HEK293 (cell line): ENCODE results near the gene CACNA1F.

Source experiments
- KLF16 ChIP-seq: fragments of 450-650 bp; formaldehyde crosslinking; IDR thresholded peaks from 2 replicates; pipeline ENCODE4 v1.5.1; 2017; ENCODE audit warnings: missing biosample characterization, missing genetic modification characterization
- PRDM10 ChIP-seq: fragments of 450-650 bp; formaldehyde crosslinking; IDR thresholded peaks from 2 replicates; pipeline ENCODE4 v1.5.1; 2016; ENCODE audit warnings: missing biosample characterization, missing genetic modification characterization
- REST ChIP-seq: fragments of 450-650 bp; formaldehyde crosslinking; IDR thresholded peaks from 2 replicates; pipeline ENCODE4 v1.5.1; 2016; ENCODE audit warnings: missing biosample characterization, missing genetic modification characterization
- ZBTB10 ChIP-seq: fragments of 450-650 bp; formaldehyde crosslinking; IDR thresholded peaks from 2 replicates; pipeline ENCODE4 v1.5.1; 2016; ENCODE audit warnings: missing biosample characterization, missing genetic modification characterization
- ZBTB7A ChIP-seq: fragments of 450-650 bp; formaldehyde crosslinking; IDR thresholded peaks from 2 replicates; pipeline ENCODE4 v1.5.1; 2016; ENCODE audit warnings: low read depth, missing biosample characterization, missing genetic modification characterization
- ZFP37 ChIP-seq: fragments of 450-650 bp; formaldehyde crosslinking; IDR thresholded peaks from 2 replicates; pipeline ENCODE4 v1.5.1; 2016; ENCODE audit warnings: missing biosample characterization, missing genetic modification characterization
- ZFP69B ChIP-seq: fragments of 450-650 bp; formaldehyde crosslinking; IDR thresholded peaks from 2 replicates; pipeline ENCODE4 v1.5.1; 2016; ENCODE audit warnings: missing biosample characterization, missing genetic modification characterization
- ZNF121 ChIP-seq: fragments of 450-650 bp; formaldehyde crosslinking; IDR thresholded peaks from 2 replicates; pipeline ENCODE4 v1.5.1; 2016; ENCODE audit warnings: missing biosample characterization, missing genetic modification characterization
- ZNF248 ChIP-seq: fragments of 450-650 bp; formaldehyde crosslinking; IDR thresholded peaks from 2 replicates; pipeline ENCODE4 v1.5.1; 2017; ENCODE audit warnings: missing biosample characterization, missing genetic modification characterization
- ZNF335 ChIP-seq: fragments of 450-650 bp; formaldehyde crosslinking; conservative IDR thresholded peaks from 2 replicates; pipeline ENCODE4 v1.5.1; 2016; ENCODE audit warnings: missing biosample characterization, missing genetic modification characterization
- ZNF350 ChIP-seq: fragments of 450-650 bp; formaldehyde crosslinking; IDR thresholded peaks from 2 replicates; pipeline ENCODE4 v1.5.0; 2017; ENCODE audit warnings: missing biosample characterization, mild to moderate bottlenecking, missing genetic modification characterization
- ZNF37A ChIP-seq: fragments of 450-650 bp; IDR thresholded peaks from 2 replicates; pipeline ENCODE4 v1.5.1; 2018; ENCODE audit warnings: missing biosample characterization, missing genetic modification characterization
- ZNF391 ChIP-seq: fragments of 450-650 bp; formaldehyde crosslinking; IDR thresholded peaks from 2 replicates; pipeline ENCODE4 v1.5.1; 2016; ENCODE audit warnings: low read depth, missing biosample characterization, missing genetic modification characterization, borderline replicate concordance
- ZNF449 ChIP-seq: fragments of 450-650 bp; formaldehyde crosslinking; IDR thresholded peaks from 2 replicates; pipeline ENCODE4 v1.5.1; 2017; ENCODE audit warnings: missing biosample characterization, mild to moderate bottlenecking, missing genetic modification characterization, moderate library complexity
- ZNF548 ChIP-seq: fragments of 450-650 bp; formaldehyde crosslinking; IDR thresholded peaks from 2 replicates; pipeline ENCODE4 v1.5.1; 2016; ENCODE audit warnings: missing biosample characterization, missing genetic modification characterization
- ZNF658 ChIP-seq: fragments of 450-650 bp; formaldehyde crosslinking; IDR thresholded peaks from 2 replicates; pipeline ENCODE4; 2016; ENCODE audit warnings: missing biosample characterization, missing genetic modification characterization
- ZNF701 ChIP-seq: fragments of 450-650 bp; formaldehyde crosslinking; IDR thresholded peaks from 2 replicates; pipeline ENCODE4 v1.5.1; 2016; ENCODE audit warnings: missing biosample characterization, missing genetic modification characterization
- TF ChIP-seq, protein P1 (sequence below): fragments of 450-650 bp; formaldehyde crosslinking; IDR thresholded peaks from 2 replicates; pipeline ENCODE4 v1.5.1; 2016; ENCODE audit warnings: missing biosample characterization, missing genetic modification characterization
- TF ChIP-seq, protein P2 (sequence below): fragments of 450-650 bp; formaldehyde crosslinking; IDR thresholded peaks from 2 replicates; pipeline ENCODE4 v1.5.0; 2017; ENCODE audit warnings: missing biosample characterization, missing genetic modification characterization, borderline replicate concordance
- TF ChIP-seq, protein P3 (sequence below): fragments of 450-650 bp; formaldehyde crosslinking; IDR thresholded peaks from 2 replicates; pipeline ENCODE4 v1.5.1; 2016; ENCODE audit warnings: missing biosample characterization, missing genetic modification characterization

Gene CACNA1F

GRCh38 chrX:49165901-49166881, 66.9 kb downstream of the CACNA1F start (continued):
- peak; percentile 87 for TF ChIP-seq REST (tag by site-specific recombination)
- no peak for TF ChIP-seq ZNF548 (tag by site-specific recombination)
- TF ChIP-seq, protein P1, sequence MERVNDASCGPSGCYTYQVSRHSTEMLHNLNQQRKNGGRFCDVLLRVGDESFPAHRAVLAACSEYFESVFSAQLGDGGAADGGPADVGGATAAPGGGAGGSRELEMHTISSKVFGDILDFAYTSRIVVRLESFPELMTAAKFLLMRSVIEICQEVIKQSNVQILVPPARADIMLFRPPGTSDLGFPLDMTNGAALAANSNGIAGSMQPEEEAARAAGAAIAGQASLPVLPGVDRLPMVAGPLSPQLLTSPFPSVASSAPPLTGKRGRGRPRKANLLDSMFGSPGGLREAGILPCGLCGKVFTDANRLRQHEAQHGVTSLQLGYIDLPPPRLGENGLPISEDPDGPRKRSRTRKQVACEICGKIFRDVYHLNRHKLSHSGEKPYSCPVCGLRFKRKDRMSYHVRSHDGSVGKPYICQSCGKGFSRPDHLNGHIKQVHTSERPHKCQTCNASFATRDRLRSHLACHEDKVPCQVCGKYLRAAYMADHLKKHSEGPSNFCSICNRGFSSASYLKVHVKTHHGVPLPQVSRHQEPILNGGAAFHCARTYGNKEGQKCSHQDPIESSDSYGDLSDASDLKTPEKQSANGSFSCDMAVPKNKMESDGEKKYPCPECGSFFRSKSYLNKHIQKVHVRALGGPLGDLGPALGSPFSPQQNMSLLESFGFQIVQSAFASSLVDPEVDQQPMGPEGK = peak; percentile 98
- peak; percentile 82 for TF ChIP-seq ZFP69B
- TF ChIP-seq ZNF37A = no peak
- TF ChIP-seq PRDM10 = peak; percentile 100
- no peak for TF ChIP-seq ZNF248 (tag by site-specific recombination)
- TF ChIP-seq, protein P2, sequence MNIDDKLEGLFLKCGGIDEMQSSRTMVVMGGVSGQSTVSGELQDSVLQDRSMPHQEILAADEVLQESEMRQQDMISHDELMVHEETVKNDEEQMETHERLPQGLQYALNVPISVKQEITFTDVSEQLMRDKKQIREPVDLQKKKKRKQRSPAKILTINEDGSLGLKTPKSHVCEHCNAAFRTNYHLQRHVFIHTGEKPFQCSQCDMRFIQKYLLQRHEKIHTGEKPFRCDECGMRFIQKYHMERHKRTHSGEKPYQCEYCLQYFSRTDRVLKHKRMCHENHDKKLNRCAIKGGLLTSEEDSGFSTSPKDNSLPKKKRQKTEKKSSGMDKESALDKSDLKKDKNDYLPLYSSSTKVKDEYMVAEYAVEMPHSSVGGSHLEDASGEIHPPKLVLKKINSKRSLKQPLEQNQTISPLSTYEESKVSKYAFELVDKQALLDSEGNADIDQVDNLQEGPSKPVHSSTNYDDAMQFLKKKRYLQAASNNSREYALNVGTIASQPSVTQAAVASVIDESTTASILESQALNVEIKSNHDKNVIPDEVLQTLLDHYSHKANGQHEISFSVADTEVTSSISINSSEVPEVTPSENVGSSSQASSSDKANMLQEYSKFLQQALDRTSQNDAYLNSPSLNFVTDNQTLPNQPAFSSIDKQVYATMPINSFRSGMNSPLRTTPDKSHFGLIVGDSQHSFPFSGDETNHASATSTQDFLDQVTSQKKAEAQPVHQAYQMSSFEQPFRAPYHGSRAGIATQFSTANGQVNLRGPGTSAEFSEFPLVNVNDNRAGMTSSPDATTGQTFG (tag by site-specific recombination) = no peak
- no peak for TF ChIP-seq ZNF350 (tag by site-specific recombination)
- TF ChIP-seq ZNF449 (tag by site-specific recombination) = peak; percentile 99
- TF ChIP-seq ZNF391 (tag by site-specific recombination) = peak; percentile 90; the same call in 1 of the 2 replicates
- TF ChIP-seq, protein P3, sequence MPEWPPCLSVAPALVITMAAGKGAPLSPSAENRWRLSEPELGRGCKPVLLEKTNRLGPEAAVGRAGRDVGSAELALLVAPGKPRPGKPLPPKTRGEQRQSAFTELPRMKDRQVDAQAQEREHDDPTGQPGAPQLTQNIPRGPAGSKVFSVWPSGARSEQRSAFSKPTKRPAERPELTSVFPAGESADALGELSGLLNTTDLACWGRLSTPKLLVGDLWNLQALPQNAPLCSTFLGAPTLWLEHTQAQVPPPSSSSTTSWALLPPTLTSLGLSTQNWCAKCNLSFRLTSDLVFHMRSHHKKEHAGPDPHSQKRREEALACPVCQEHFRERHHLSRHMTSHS (tag by site-specific recombination) = no peak
- peak; percentile 27; the same call in 1 of the 2 replicates for TF ChIP-seq ZBTB7A (tag by site-specific recombination)
- peak; percentile 68 for TF ChIP-seq ZNF335 (tag by site-specific recombination)
- TF ChIP-seq ZBTB10 (tag by site-specific recombination) = peak; percentile 85
- TF ChIP-seq ZNF121 (tag by site-specific recombination) = peak; percentile 96
- TF ChIP-seq ZNF701 (tag by site-specific recombination) = no peak
- TF ChIP-seq ZFP37 (tag by site-specific recombination) = peak; percentile 89; the same call in 1 of the 2 replicates
- TF ChIP-seq ZNF658 (tag by site-specific recombination) = no peak
- peak; percentile 88 for TF ChIP-seq KLF16 (tag by site-specific recombination)
